Endodermal cell (in vitro differentiated cells): ENCODE measurements around the gene FAAP20. TPM values are rescaled to one million over a fixed set of nuclear protein-coding genes. Genes with fewer than 3 reads are reported as not detected.

ENCODE experiments used
- DNase-seq: peaks from one replicate; pipeline ENCODE4 v3.0.0-alpha.2; 2017
- H3K27ac ChIP-seq: 2 replicates; pipeline ENCODE4 v1.5.1; 2013; ENCODE audit warnings: mild to moderate bottlenecking, low read depth, low read length, moderate library complexity
- H3K27me3 ChIP-seq: 2 replicates; pipeline ENCODE4 v1.6.1; 2013; ENCODE audit warnings: mild to moderate bottlenecking, low read length, moderate library complexity; ENCODE audit not compliant: insufficient read depth, control insufficient read depth, poor library complexity, severe bottlenecking
- H3K36me3 ChIP-seq: 2 replicates; pipeline ENCODE4 v1.7.0; 2013; ENCODE audit warnings: mild to moderate bottlenecking, low read length, moderate library complexity; ENCODE audit not compliant: control insufficient read depth, insufficient read depth
- H3K4me1 ChIP-seq: one replicate; pipeline ENCODE4 v1.7.0; 2013; ENCODE audit warnings: low read length; ENCODE audit not compliant: control insufficient read depth, insufficient read depth
- H3K4me3 ChIP-seq: 2 replicates; pipeline ENCODE4 v1.5.1; 2013; ENCODE audit warnings: mild to moderate bottlenecking, low read length, moderate library complexity
- H3K9ac ChIP-seq: 2 replicates; pipeline ENCODE4 v1.6.1; 2013; ENCODE audit warnings: mild to moderate bottlenecking, low read length, moderate library complexity; ENCODE audit not compliant: poor library complexity, severe bottlenecking; ENCODE audit errors: extremely low read depth
- H3K9me3 ChIP-seq: 2 replicates; pipeline ENCODE4 v1.6.1; 2013; ENCODE audit warnings: mild to moderate bottlenecking, low read length, moderate library complexity; ENCODE audit not compliant: control insufficient read depth
- H3K27ac Mint-ChIP-seq: 2 replicates; pipeline ENCODE4 v1.8.0; 2020; ENCODE audit warnings: mixed read lengths
- H3K27me3 Mint-ChIP-seq: 2 replicates; pipeline ENCODE4 v1.8.0; 2021; ENCODE audit warnings: mild to moderate bottlenecking, mixed read lengths; ENCODE audit not compliant: insufficient read depth
- H3K36me3 Mint-ChIP-seq: 2 replicates; pipeline ENCODE4 v1.8.0; 2020; ENCODE audit warnings: low read depth, mixed read lengths
- H3K4me1 Mint-ChIP-seq: 2 replicates; pipeline ENCODE4 v1.8.0; 2020; ENCODE audit warnings: mixed read lengths
- H3K4me3 Mint-ChIP-seq: 2 replicates; pipeline ENCODE4 v1.8.0; 2020; ENCODE audit warnings: mild to moderate bottlenecking, moderate library complexity, mixed read lengths
- H3K9me3 Mint-ChIP-seq: 2 replicates; pipeline ENCODE4 v1.8.0; 2020; ENCODE audit warnings: mild to moderate bottlenecking, mixed read lengths
- CTCF ChIP-seq: fragments of 200-600 bp; sonication (generic); conservative IDR thresholded peaks from 2 replicates; pipeline ENCODE4 v1.5.0; 2021; ENCODE audit warnings: antibody characterized with exemption, mild to moderate bottlenecking
- WGBS, 2 experiments: methylation state at CpG; one replicate each; pipeline versions ENCODE4 v1.1.5 to v1.1.7; 2013; ENCODE audit warnings: missing lambda C conversion rate in 2 of 2, mixed read lengths in 1 of 2; ENCODE audit not compliant: insufficient coverage in 1 of 2, insufficient read length in 1 of 2; 5-methylcytosine and 5-hydroxymethylcytosine counted together
- total RNA-seq, 2 donors: library from RNA; stranded (reverse); fragmentation: NEBNext Ultra II Directional in 1 of 2; extraction: Animal tissue kit (Norgen Biotek cat#: 25700) in 1 of 2; gene quantifications; 2 replicates in 1 of 2; 3 replicates in 1 of 2; pipeline ENCODE4 v1.2.1, GENCODE V29; 2021

The FAAP20 gene
- total RNA-seq, 2 donors from 2014 or later: 126 to 154 TPM

- no peak for DNase-seq
- H3K27me3 Mint-ChIP-seq: no peaks in the 10 kb centered on the region
- WGBS, 2 experiments: 96 to 97% methylated on average over 24 to 26 of the region's 26 CpGs
Observed at GRCh38 chr1:2172012-2172411, 22.6 kb downstream of the FAAP20 start.

DNA sequence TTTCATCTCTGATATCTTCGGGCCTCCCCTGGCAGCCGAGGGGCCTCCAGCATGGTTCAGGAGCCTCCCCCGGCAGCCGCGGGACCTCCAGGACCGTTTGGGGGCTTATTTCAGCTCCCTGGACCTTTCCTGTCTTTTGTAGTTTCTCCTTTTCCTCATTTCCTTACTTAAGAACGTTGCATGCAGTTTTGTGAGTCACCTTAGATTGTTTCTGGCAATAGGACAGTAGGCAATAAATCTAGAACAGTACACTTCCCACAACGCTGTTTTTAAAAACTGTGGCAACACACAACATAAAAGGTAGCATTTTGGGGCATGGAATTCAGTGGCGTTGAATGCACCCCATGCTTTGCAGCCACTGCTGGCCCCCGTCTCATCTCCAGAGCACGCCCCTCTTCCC is 24.4 kb downstream of the FAAP20 start:
- Histone ChIP-seq H3K9ac (no peak overlapping the region), H3K27me3 (no peaks in the 10 kb centered on the region), H3K9me3 (no peaks in the 10 kb centered on the region), H3K36me3 (peaks cover 12% of the 10 kb centered on the region), H3K4me3 (no peak overlapping the region), H3K4me1 (no peaks in the 10 kb centered on the region), H3K27ac (no peak overlapping the region)
- TF ChIP-seq CTCF: no peak
- DNase-seq: no peak
- no peaks in the 10 kb centered on the region for H3K9me3 Mint-ChIP-seq
- no peak overlapping the region for H3K27ac Mint-ChIP-seq
- WGBS, 2 experiments: 93 to 98% methylated on average over 5 to 11 of the region's 11 CpGs
- H3K36me3 Mint-ChIP-seq: peaks cover 34% of the 10 kb centered on the region
- no peaks in the 10 kb centered on the region for H3K4me1 Mint-ChIP-seq
- no peak overlapping the region for H3K4me3 Mint-ChIP-seq
- no peaks in the 10 kb centered on the region for H3K27me3 Mint-ChIP-seq

More at GRCh38 chr1:2172012-2172411, 22.6 kb downstream of the FAAP20 start:
- no peak overlapping the region for H3K27ac Mint-ChIP-seq
- no peaks in the 10 kb centered on the region for H3K27me3 ChIP-seq
- no peak overlapping the region for H3K9ac ChIP-seq
- no peaks in the 10 kb centered on the region for H3K9me3 ChIP-seq
- no peaks in the 10 kb centered on the region for H3K9me3 Mint-ChIP-seq
- peaks cover 12% of the 10 kb centered on the region for H3K36me3 ChIP-seq
- no peak overlapping the region for H3K4me3 ChIP-seq
- TF ChIP-seq CTCF: no peak
- no peaks in the 10 kb centered on the region for H3K4me1 Mint-ChIP-seq
- H3K4me1 ChIP-seq: no peaks in the 10 kb centered on the region
- H3K27ac ChIP-seq: no peak overlapping the region
- H3K36me3 Mint-ChIP-seq: peaks cover 45% of the 10 kb centered on the region
- no peak overlapping the region for H3K4me3 Mint-ChIP-seq

DNA sequence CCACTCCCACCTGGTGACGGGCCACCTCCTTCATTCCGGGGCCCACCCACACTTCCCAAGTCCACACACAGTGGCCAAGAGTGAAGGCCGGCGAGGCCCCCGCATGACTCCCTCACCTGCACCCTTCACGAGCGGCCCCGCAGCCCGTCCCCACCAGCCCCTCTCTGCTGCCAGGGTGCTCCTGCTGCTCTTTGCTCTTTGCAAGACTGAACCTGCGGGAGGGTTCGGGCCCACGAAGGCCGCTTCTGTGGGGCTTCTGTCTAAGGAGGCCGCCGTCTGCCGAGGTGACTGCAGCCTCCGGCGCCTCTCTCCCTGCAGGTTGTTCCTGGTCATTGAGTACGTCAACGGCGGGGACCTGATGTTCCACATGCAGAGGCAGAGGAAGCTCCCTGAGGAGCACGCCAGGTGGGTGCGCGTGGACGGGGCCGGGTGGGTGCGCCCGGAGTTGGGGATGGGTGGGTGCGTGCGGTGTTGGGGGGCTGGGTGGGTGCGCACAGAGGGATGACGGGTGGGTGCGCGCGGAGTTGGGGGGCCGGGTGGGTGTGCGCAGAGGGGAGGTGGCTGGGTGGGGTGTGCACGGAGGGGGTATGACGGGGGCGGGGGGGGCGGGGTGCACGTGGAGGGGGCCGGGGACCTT is 25.3 kb downstream of the FAAP20 start:
- TF ChIP-seq CTCF: no peak
- H3K4me3 Mint-ChIP-seq: no peak overlapping the region
- no peak overlapping the region for H3K27ac Mint-ChIP-seq
- 91 to 97% methylated on average over 18 to 34 of the region's 43 CpGs for WGBS, 2 experiments
- no peaks in the 10 kb centered on the region for H3K27me3 Mint-ChIP-seq
- H3K4me1 ChIP-seq: no peaks in the 10 kb centered on the region
- H3K4me1 Mint-ChIP-seq: no peaks in the 10 kb centered on the region
- H3K36me3 Mint-ChIP-seq: peaks cover 37% of the 10 kb centered on the region
- peaks cover 7% of the 10 kb centered on the region for H3K36me3 ChIP-seq
- no peaks in the 10 kb centered on the region for H3K9me3 Mint-ChIP-seq
- no peaks in the 10 kb centered on the region for H3K27me3 ChIP-seq
- no peak overlapping the region for H3K9ac ChIP-seq
- H3K27ac ChIP-seq: no peak overlapping the region
- DNase-seq: no peak
- H3K4me3 ChIP-seq: no peak overlapping the region
- H3K9me3 ChIP-seq: no peaks in the 10 kb centered on the region
